GM12878 (cell line): ENCODE measurements around the gene DYDC2. TPM values are rescaled to one million over a fixed set of nuclear protein-coding genes. Genes with fewer than 3 reads are reported as not detected.

ENCODE experiments used
- ASH2L ChIP-seq: fragments of 300-600, 200-600 bp; sonication (generic); IDR thresholded peaks from 2 replicates; pipeline ENCODE4 v1.6.1; 2017; ENCODE audit warnings: low read depth, mild to moderate bottlenecking, borderline replicate concordance
- CBX5 ChIP-seq: sonication (generic); IDR thresholded peaks from 2 replicates; pipeline ENCODE4 v1.6.1; 2016; ENCODE audit warnings: low read depth, moderate library complexity, mild to moderate bottlenecking, inconsistent platforms
- CEBPB ChIP-seq, 2 experiments: fragments of 150-350 bp in 1 of 2; IDR thresholded peaks; 2 replicates each; pipeline ENCODE4 v1.6.1; 2012 to 2014; ENCODE audit warnings: low read depth in 2 of 2, low read length in 2 of 2, borderline replicate concordance in 1 of 2, inconsistent platforms in 1 of 2
- CHD4 ChIP-seq: fragments of 200-600 bp; sonication (generic); IDR thresholded peaks from 2 replicates; pipeline ENCODE4 v1.6.1; 2016; ENCODE audit warnings: mild to moderate bottlenecking
- EED ChIP-seq: sonication (generic); IDR thresholded peaks from 2 replicates; pipeline ENCODE4 v1.6.1; 2016; ENCODE audit warnings: antibody characterized with exemption, low read depth
- FOXK2 ChIP-seq: fragments of 450-650 bp; IDR thresholded peaks from 2 replicates; pipeline ENCODE4 v1.6.1; 2017; ENCODE audit warnings: mild to moderate bottlenecking, moderate library complexity
- FOXM1 ChIP-seq: IDR thresholded peaks from 2 replicates; pipeline ENCODE4 v1.6.1; 2012; ENCODE audit warnings: low read depth, mild to moderate bottlenecking, inconsistent platforms, low read length, moderate library complexity
- HCFC1 ChIP-seq: fragments of 150-350 bp; IDR thresholded peaks from 2 replicates; pipeline ENCODE4 v1.6.1; 2014; ENCODE audit warnings: low read length
- HDAC2 ChIP-seq: fragments of 200-600 bp; sonication (generic); IDR thresholded peaks from 2 replicates; pipeline ENCODE4 v1.6.1; 2017
- HDGF ChIP-seq: fragments of 450-650 bp; IDR thresholded peaks from 2 replicates; pipeline ENCODE4 v1.6.1; 2016; ENCODE audit warnings: antibody characterized with exemption
- KLF5 ChIP-seq: fragments of 450-650 bp; IDR thresholded peaks from 2 replicates; pipeline ENCODE4 v1.6.1; 2014; ENCODE audit warnings: mild to moderate bottlenecking; ENCODE audit not compliant: partially characterized antibody
- MXI1 ChIP-seq: fragments of 150-350 bp; IDR thresholded peaks from 2 replicates; pipeline ENCODE4 v1.6.1; 2011; ENCODE audit warnings: low read depth, mild to moderate bottlenecking, inconsistent platforms, low read length, improper control_type of control experiment
- NR2F1 ChIP-seq: fragments of 450-650 bp; conservative IDR thresholded peaks from 2 replicates; pipeline ENCODE4 v1.6.1; 2017; ENCODE audit warnings: mild to moderate bottlenecking
- PML ChIP-seq: IDR thresholded peaks from 2 replicates; pipeline ENCODE4 v1.6.1; 2012; ENCODE audit warnings: low read length, inconsistent platforms
- POLR2AphosphoS2 ChIP-seq: IDR thresholded peaks from 2 replicates; pipeline ENCODE4 v1.6.1; 2011; ENCODE audit warnings: low read depth, mild to moderate bottlenecking, low read length, improper control_type of control experiment, moderate library complexity
- RAD51 ChIP-seq: fragments of 450-650 bp; IDR thresholded peaks from 2 replicates; pipeline ENCODE4 v1.6.1; 2016; ENCODE audit warnings: moderate library complexity, mild to moderate bottlenecking, inconsistent platforms
- RUNX3 ChIP-seq: IDR thresholded peaks from 2 replicates; pipeline ENCODE4 v1.6.1; 2012; ENCODE audit warnings: low read length, inconsistent platforms
- SMAD5 ChIP-seq: IDR thresholded peaks from 2 replicates; pipeline ENCODE4 v1.6.1; 2016; ENCODE audit warnings: antibody characterized with exemption, low read depth
- SREBF1 ChIP-seq: IDR thresholded peaks from 2 replicates; pipeline ENCODE4 v1.6.1; 2012; ENCODE audit warnings: mild to moderate bottlenecking, low read length
- TBL1XR1 ChIP-seq: IDR thresholded peaks from 2 replicates; pipeline ENCODE4 v1.6.1; 2012; ENCODE audit warnings: low read depth, low read length, improper control_type of control experiment
- USF2 ChIP-seq: IDR thresholded peaks from 2 replicates; pipeline ENCODE4 v1.6.1; 2011; ENCODE audit warnings: low read depth, low read length, improper control_type of control experiment, borderline replicate concordance
- ZBTB40 ChIP-seq: fragments of 450-650 bp; IDR thresholded peaks from 2 replicates; pipeline ENCODE4 v1.6.1; 2016; ENCODE audit warnings: mild to moderate bottlenecking, moderate library complexity, borderline replicate concordance
- ZZZ3 ChIP-seq: IDR thresholded peaks from 2 replicates; pipeline ENCODE4 v1.6.1; 2011; ENCODE audit warnings: low read depth; ENCODE audit not compliant: control insufficient read depth, insufficient read length
- polyA plus RNA-seq, 11 experiments: library from polyadenylated mRNA; depleted of rRNA in 4 of 11; unstranded in 6 of 11; stranded (reverse) in 5 of 11; fragments of >200 nt; fragmentation: Nextera tagmentation in 4 of 11; fragmentation: Illumina TruSeq in 1 of 11; extraction: Ambion mirVana in 4 of 11; extraction: Trizol in 1 of 11; gene quantifications; 1 replicate in 1 of 11; 2 replicates in 10 of 11; pipeline versions ENCODE4 v1.2.1 to v1.2.3, GENCODE V29; 2011 to 2016; ENCODE audit warnings: inconsistent platforms in 2 of 11, missing spikeins in 2 of 11, low read depth in 1 of 11
- total RNA-seq, 4 experiments: library from RNA; depleted of rRNA in 3 of 4; stranded (reverse); fragments of >200 nt in 3 of 4; fragmentation: Illumina TruSeq in 1 of 4; extraction: Trizol in 1 of 4; gene quantifications; 2 replicates each; pipeline versions ENCODE4 v1.2.1 to v1.2.3, GENCODE V29; 2013 to 2021
- TF ChIP-seq, protein P1 (sequence below): fragments of 450-650 bp; IDR thresholded peaks from 2 replicates; pipeline ENCODE4 v1.6.1; 2017; ENCODE audit warnings: borderline replicate concordance

Gene DYDC2
- total and polyA plus RNA-seq, 10 of the 15 experiments (the other 5 are each of a cell fraction or from before 2014, with no cell fraction given) = 0.18 TPM; not detected in 9

DNA sequence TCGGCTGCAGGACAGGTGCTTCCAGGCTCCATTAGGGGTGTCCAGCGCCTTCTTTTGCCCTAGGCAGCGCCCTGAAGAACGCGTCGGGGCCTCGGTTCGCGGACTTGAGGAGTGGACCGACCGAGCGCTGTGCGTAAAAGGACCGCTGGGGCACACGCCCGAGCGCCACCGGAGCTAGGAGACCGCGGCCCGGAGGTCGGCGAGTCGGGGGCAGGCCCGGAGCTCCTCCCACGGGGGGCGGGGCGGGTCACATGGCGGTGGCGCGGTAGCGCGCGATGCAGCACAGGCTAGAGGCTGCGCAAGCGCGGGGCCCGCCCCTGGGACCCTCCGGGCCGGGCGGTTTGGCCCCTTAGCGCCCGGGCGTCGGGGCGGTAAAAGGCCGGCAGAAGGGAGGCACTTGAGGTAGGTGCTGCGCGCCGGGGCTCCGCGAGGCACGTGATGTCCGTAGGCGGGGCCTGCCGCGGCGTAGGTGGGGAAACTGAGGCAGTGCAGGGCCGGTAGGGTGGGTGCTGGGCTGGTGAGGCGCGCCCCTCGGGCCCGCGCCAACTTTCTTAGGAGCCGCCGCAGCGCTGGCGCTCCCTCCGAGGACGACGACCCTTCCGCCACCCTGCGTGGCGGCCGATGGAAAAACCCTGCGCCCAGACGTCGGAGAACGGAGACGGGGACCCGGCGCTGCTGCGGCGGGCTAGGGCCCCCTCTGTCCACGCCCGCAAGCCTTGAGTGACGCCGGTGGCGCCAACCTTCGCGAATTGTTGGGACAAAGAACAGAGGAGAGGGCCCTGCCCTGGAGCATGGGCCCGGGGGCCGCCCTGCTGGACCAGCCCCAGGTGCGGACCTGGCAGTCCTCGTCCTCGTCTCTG lies 51.9 kb downstream of the DYDC2 start, which contains the start of gene PRXL2A (continued):
- no peak for TF ChIP-seq CHD4
- no peak for TF ChIP-seq NR2F1
- TF ChIP-seq, protein P1, sequence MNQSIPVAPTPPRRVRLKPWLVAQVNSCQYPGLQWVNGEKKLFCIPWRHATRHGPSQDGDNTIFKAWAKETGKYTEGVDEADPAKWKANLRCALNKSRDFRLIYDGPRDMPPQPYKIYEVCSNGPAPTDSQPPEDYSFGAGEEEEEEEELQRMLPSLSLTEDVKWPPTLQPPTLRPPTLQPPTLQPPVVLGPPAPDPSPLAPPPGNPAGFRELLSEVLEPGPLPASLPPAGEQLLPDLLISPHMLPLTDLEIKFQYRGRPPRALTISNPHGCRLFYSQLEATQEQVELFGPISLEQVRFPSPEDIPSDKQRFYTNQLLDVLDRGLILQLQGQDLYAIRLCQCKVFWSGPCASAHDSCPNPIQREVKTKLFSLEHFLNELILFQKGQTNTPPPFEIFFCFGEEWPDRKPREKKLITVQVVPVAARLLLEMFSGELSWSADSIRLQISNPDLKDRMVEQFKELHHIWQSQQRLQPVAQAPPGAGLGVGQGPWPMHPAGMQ = no peak
- no peak for TF ChIP-seq SREBF1
- TF ChIP-seq CBX5 = no peak
- no peak for TF ChIP-seq POLR2AphosphoS2
- no peak for TF ChIP-seq TBL1XR1
- TF ChIP-seq SMAD5 = no peak
- TF ChIP-seq ZBTB40 = no peak
- no peak for TF ChIP-seq MXI1
- TF ChIP-seq PML = no peak
- no peak for TF ChIP-seq HDAC2
- TF ChIP-seq ASH2L = no peak
- no peak for TF ChIP-seq FOXK2
- TF ChIP-seq RUNX3 = no peak
- TF ChIP-seq USF2 = peak; percentile 34; the same call in 1 of the 2 replicates
- no peak for TF ChIP-seq HDGF
- peak; percentile 25; the same call in 1 of the 2 replicates for TF ChIP-seq RAD51
- TF ChIP-seq HCFC1 = no peak
- TF ChIP-seq FOXM1 = no peak
- TF ChIP-seq ZZZ3 = no peak
- no peak for TF ChIP-seq KLF5
- no peak for TF ChIP-seq CEBPB (IDR thresholded peaks at IDR 0.05; ENCODE audit: borderline replicate concordance in 1 of 2, low read depth in 2 of 2, low read length in 2 of 2)
- TF ChIP-seq EED = no peak
